HG03025 (cell line): ENCODE data around the gene PLAGL1.
"Not testable (repeated sequence)": the region's sequence is repeated elsewhere in the genome, so short reads cannot be mapped to it uniquely, and the experiment has no call there.

Source experiments
- ATAC-seq: cut with Tn5 transposase; IDR thresholded peaks from one replicate; pipeline ENCODE4 v1.9.1; 2021; ENCODE audit warnings: mild to moderate bottlenecking, moderate library complexity; ENCODE audit not compliant: unreplicated experiment, low FRiP score

Gene PLAGL1

GRCh38 chr6:143941852-143942627 is 66.0 kb downstream of the PLAGL1 start:
- no peak for ATAC-seq

- peak; percentile 92 for ATAC-seq
These were observed 68.0 kb downstream of the PLAGL1 start for GRCh38 chr6:143940011-143940597.

- no peak for ATAC-seq
These were observed 68.7 kb downstream of the PLAGL1 start for GRCh38 chr6:143939364-143939763.

GRCh38 chr6:143937668-143937970 is 70.4 kb downstream of the PLAGL1 start:
- no peak for ATAC-seq

GRCh38 chr6:143936778-143937667 is 71.0 kb downstream of the PLAGL1 start:
- no peak for ATAC-seq

GRCh38 chr6:143936347-143936746 is 71.7 kb downstream of the PLAGL1 start:
- ATAC-seq = no peak

GRCh38 chr6:143934867-143935266 is 73.2 kb downstream of the PLAGL1 start:
- ATAC-seq = no peak

- no peak for ATAC-seq
These were observed 73.7 kb downstream of the PLAGL1 start for GRCh38 chr6:143934331-143934730.

GRCh38 chr6:143929975-143930374 is 78.1 kb downstream of the PLAGL1 start:
- no peak for ATAC-seq

- ATAC-seq = no peak
These were observed 79.2 kb downstream of the PLAGL1 start for GRCh38 chr6:143928853-143929252.

GRCh38 chr6:143917026-143917425 is 91.0 kb downstream of the PLAGL1 start:
- not testable (repeated sequence) for ATAC-seq

- ATAC-seq = no peak
These were observed 95.4 kb downstream of the PLAGL1 start for GRCh38 chr6:143912671-143913070.

GRCh38 chr6:143911028-143911427 is 97.0 kb downstream of the PLAGL1 start:
- ATAC-seq = no peak

GRCh38 chr6:143902827-143903226 is 105.2 kb downstream of the PLAGL1 start:
- ATAC-seq = no peak

- ATAC-seq = peak; percentile 95
These were observed 105.9 kb downstream of the PLAGL1 start for GRCh38 chr6:143901885-143902750.

- ATAC-seq = no peak
These were observed 107.7 kb downstream of the PLAGL1 start for GRCh38 chr6:143900358-143900757.

- ATAC-seq = no peak
These were observed 111.8 kb downstream of the PLAGL1 start for GRCh38 chr6:143896126-143896860.

GRCh38 chr6:143894655-143895054 is 113.4 kb downstream of the PLAGL1 start:
- no peak for ATAC-seq
